Ovary (tissue), 9 donors: ENCODE measurements around the gene VAMP5. TPM values are rescaled to one million over a fixed set of nuclear protein-coding genes. Genes with fewer than 3 reads are reported as not detected.

Experiments used
- DNase-seq, 5 donors: peaks; one replicate each; pipeline ENCODE4 v3.0.0-alpha.2; 2019 to 2020
- H3K27ac ChIP-seq, 2 donors: fragments of 200-600 bp; one replicate each; pipeline versions ENCODE4 v1.5.1 to v1.8.0; 2019 to 2022
- H3K27me3 ChIP-seq: fragments of 200-600 bp; one replicate; pipeline ENCODE4 v1.8.0; 2022
- H3K36me3 ChIP-seq: fragments of 200-600 bp; sonication (generic); one replicate; pipeline ENCODE4 v1.5.1; 2019
- H3K4me1 ChIP-seq: one replicate; pipeline ENCODE4 v1.8.1; 2013; ENCODE audit warnings: mild to moderate bottlenecking, moderate library complexity; ENCODE audit not compliant: insufficient read depth
- H3K4me3 ChIP-seq: fragments of 200-600 bp; sonication (generic); one replicate; pipeline ENCODE4 v1.5.1; 2017
- H3K9me3 ChIP-seq, 2 donors: fragments of 200-600 bp in 1 of 2; sonication (generic) in 1 of 2; one replicate each; pipeline versions ENCODE4 v1.5.1 to v1.8.1; 2013 to 2019; ENCODE audit warnings: mild to moderate bottlenecking in 1 of 2, moderate library complexity in 1 of 2
- EP300 ChIP-seq: sonication (generic); formaldehyde crosslinking; IDR thresholded peaks from one replicate; pipeline ENCODE4 v1.6.1; 2017; ENCODE audit warnings: antibody characterized with exemption
- POLR2A ChIP-seq: fragments of 450-650 bp; IDR thresholded peaks from one replicate; pipeline ENCODE4 v1.6.1; 2017; ENCODE audit warnings: antibody characterized with exemption, mild to moderate bottlenecking, moderate library complexity
- WGBS, 3 donors: extraction: QIAGEN DNeasy Blood & Tissue Kit in 1 of 3; methylation state at CpG; one replicate each; pipeline versions ENCODE4 v1.1.5 to v1.1.7; 2013 to 2017; 5-methylcytosine and 5-hydroxymethylcytosine counted together
- intact Hi-C, 4 donors: fragments of 100-400 bp; cut with DNase I; formaldehyde crosslinking; loops; one replicate each; pipeline versions ENCODE4 v1.11.0 to v1.15.1; 2022 to 2023
- polyA plus RNA-seq, 2 donors: library from polyadenylated mRNA; stranded (reverse); fragments of 200-250 nt in 1 of 2; fragments of 350-450 nt in 1 of 2; fragmentation: Illumina TruSeq in 1 of 2; extraction: RNeasy Lipid Tissue Mini Kit (QIAGEN cat#74804) in 1 of 2; gene quantifications; one replicate each; pipeline ENCODE4 v1.2.3, GENCODE V29; 2013 to 2014
- total RNA-seq, 7 donors: library from RNA; depleted of rRNA in 2 of 7; stranded (reverse); fragments of >200 nt in 2 of 7; fragmentation: NEBNext Ultra II Directional in 3 of 7; extraction: Animal tissue kit (Norgen Biotek cat#: 25700) in 3 of 7; gene quantifications; one replicate each; pipeline versions ENCODE4 v1.1.0 to v1.2.4, GENCODE V29; 2016 to 2023
- TF ChIP-seq, protein P1 (sequence below), 3 donors: fragments of 450-650 bp in 2 of 3; fragments of 200-600 bp in 1 of 3; IDR thresholded peaks; one replicate each; pipeline versions ENCODE4 v1.5.1 to v1.8.0; 2016 to 2022; ENCODE audit warnings: antibody characterized with exemption in 3 of 3, mild to moderate bottlenecking in 1 of 3
- donor health status: DM: no; HTN: no; CAD: no; lungs with moderate emphysema.
- donor health status: DM: no; HTN: no; CAD: no.
- donor health status: Bipolar disorder and iron deficiency.
- donor health status: DM: yes; HTN: yes; CAD: no.
- donor health status: DM: no; HTN: no; CAD: no.
- donor health status: DM: yes; HTN: yes; CAD: no.

VAMP5 gene
- total and polyA plus RNA-seq, 9 donors = 25.6 to 99.5 (median 48.5) TPM

DNA sequence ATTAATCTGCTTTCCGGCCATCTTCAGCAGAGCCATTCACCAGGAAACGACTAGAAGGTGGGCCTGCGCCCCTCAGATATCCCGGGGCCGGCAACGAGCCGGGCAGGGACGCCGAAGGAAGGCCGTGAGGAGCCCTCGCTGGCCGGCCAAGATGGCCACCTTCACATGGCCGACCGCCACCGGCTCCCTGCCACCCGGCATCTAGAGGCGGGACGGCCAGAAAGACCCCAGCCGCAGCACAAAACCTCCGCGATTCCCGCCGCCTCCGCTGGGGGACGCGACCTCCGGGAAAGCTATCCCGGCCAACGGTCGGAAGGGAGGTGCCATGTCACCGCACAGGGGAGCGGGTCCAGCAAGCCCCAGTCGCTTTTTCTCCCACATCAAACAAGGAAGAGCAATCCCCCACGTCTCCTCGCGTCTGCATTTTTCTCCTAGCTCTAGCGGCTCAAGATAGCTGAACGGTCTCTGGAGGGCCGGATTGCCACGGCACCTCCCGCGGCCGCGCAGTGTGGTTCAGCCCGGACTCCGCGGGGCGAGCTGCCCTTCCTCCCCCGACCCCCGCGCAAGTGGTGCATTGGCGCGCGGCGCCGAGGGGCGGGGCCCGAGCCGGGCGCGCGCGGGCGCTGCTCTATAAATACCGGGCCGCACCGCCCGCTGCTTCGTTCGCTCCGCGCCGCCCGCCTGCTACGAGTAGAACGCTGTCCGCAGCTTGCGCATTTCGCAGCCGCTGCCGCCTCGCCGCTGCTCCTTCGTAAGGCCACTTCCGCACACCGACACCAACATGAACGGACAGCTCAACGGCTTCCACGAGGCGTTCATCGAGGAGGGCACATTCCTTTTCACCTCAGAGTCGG is 45.5 kb upstream of the VAMP5 start, which contains the start of gene MAT2A:
TSS of gene MAT2A (plus strand) at position 662 of the 854 bp plus-strand sequence. CDS start at position 782, 120 bp downstream.
- Histone ChIP-seq H3K36me3 (no peaks in the 10 kb centered on the region), H3K27ac (peak within 1 kb of the TSS; percentile 97 to 98), H3K9me3 (no peaks in the 10 kb centered on the region), H3K4me3 (peak within 1 kb of the TSS; percentile 68), H3K4me1 (peaks cover 4% of the 10 kb centered on the region), H3K27me3 (no peaks in the 10 kb centered on the region)
- WGBS, 3 donors = 0% methylated on average over 68 to 92 of the region's 92 CpGs
- intact Hi-C loops = loop anchor here in 2 of 4 donors (2.0 to 5.0 kb wide), 2 partner anchors 101 to 118 kb away; no protein-coding TSS in a partner anchor
- TF ChIP-seq, protein P1, sequence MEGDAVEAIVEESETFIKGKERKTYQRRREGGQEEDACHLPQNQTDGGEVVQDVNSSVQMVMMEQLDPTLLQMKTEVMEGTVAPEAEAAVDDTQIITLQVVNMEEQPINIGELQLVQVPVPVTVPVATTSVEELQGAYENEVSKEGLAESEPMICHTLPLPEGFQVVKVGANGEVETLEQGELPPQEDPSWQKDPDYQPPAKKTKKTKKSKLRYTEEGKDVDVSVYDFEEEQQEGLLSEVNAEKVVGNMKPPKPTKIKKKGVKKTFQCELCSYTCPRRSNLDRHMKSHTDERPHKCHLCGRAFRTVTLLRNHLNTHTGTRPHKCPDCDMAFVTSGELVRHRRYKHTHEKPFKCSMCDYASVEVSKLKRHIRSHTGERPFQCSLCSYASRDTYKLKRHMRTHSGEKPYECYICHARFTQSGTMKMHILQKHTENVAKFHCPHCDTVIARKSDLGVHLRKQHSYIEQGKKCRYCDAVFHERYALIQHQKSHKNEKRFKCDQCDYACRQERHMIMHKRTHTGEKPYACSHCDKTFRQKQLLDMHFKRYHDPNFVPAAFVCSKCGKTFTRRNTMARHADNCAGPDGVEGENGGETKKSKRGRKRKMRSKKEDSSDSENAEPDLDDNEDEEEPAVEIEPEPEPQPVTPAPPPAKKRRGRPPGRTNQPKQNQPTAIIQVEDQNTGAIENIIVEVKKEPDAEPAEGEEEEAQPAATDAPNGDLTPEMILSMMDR (IDR thresholded peaks at IDR 0.05) = peak; percentile 55 to 92 (median 91)
- TF ChIP-seq EP300 = no peak
- peak; percentile 99 for TF ChIP-seq POLR2A
- peak; percentile 96 to 98 (median 97) for DNase-seq

DNA sequence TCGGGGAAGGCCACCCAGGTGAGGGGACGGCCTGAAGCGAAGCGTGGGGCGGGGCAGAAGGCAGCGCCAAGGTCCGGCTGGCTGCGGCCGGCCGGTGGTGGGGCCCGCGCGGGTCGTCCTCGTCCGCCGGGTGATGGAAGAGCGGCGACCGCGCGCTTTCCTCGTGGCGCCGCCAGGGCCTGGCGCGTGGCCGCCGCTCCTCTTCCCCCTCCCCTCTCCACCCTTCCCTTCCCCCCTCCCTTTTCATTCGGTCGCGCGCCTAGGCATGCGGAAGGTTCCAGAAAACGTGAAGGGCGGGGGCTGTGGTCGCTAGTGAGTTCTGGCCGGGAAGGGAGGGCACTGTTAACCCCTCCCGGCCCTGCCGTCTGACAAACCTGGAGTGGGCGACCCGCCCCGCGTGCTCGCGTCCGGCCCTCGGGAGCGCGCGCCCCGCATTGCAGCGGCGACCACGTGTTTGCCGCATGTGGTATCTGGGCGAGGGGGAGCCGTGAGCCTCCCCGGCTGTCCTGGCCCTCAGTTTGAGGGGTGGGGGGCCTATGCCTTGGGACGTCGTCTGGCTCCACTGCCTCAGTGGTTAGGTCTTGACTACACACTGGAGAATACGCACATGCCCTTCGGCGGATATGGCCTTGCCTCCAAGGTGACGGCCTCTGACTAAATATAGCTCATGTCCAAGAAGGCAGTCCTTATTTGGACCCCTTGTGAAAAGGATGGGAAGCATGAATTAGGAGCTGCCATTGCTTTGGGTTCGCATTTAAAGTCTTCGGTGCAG is 44.7 kb upstream of the VAMP5 start:
- TF ChIP-seq, protein P1 (IDR thresholded peaks at IDR 0.05) = no peak
- TF ChIP-seq EP300 = no peak
- peak overlapping the region; percentile 97 to 98 for H3K27ac ChIP-seq
- H3K4me3 ChIP-seq = peak overlapping the region; percentile 68
- H3K36me3 ChIP-seq = no peaks in the 10 kb centered on the region
- H3K27me3 ChIP-seq = no peaks in the 10 kb centered on the region
- H3K9me3 ChIP-seq = no peaks in the 10 kb centered on the region
- intact Hi-C loops = loop anchor here in 2 of 4 donors (2.0 to 5.0 kb wide), 2 partner anchors 102 to 119 kb away; no protein-coding TSS in a partner anchor
- DNase-seq = peak; percentile 75 to 85 (median 81)
- H3K4me1 ChIP-seq = peaks cover 4% of the 10 kb centered on the region
- 0 to 1% (median 0%) methylated on average over 56 to 67 of the region's 67 CpGs for WGBS, 3 donors

DNA sequence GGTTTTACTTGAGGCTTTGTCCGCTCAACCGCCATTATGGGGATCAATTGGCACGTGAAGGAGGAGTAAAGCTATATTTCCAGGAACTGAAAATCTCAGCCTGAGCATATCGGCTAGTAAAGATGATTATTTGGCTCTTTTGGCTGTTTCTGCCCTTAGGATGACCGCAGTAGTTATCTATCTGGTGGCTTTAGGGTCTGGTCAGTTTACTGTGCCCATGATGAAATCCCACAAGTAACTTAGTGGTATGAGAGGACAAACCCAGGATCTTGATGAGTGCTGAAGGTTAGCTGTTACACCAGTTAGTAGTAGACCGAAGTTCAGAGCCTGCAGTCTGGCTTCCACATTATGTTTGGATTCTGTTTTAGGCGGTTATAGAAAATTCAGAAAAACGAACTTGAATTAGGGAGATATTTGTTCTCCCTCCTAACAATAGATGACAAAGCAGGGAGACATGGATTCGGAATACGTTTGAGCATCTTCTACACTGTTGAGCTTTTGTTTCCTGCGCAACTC is 44.0 kb upstream of the VAMP5 start:
- H3K4me1 ChIP-seq = peaks cover 4% of the 10 kb centered on the region
- H3K27me3 ChIP-seq = no peaks in the 10 kb centered on the region
- H3K36me3 ChIP-seq = no peaks in the 10 kb centered on the region
- H3K27ac ChIP-seq = peak overlapping the region; percentile 97 to 98
- intact Hi-C loops = no loop called here
- TF ChIP-seq EP300 (no peak), POLR2A (no peak)
- TF ChIP-seq, protein P1 (IDR thresholded peaks at IDR 0.05) = no peak
- peak overlapping the region; percentile 68 for H3K4me3 ChIP-seq
- no peaks in the 10 kb centered on the region for H3K9me3 ChIP-seq
- no peak for DNase-seq
- WGBS, 3 donors = 4 to 6% (median 6%) methylated on average over 11 of the region's 11 CpGs

DNA sequence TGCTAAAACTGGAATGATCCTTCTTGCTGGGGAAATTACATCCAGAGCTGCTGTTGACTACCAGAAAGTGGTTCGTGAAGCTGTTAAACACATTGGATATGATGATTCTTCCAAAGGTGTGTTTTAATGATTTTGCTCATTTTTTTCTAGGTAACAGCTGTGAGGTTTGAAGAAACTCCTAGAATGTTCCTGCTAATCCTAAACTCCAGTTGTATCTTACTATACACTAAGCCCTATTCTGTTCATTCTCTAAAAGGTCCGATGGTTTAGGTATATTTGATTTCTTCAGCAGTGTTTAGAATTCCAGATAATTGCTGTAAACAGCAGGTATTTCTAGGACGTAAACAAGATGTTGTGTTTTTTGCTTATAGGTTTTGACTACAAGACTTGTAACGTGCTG is 43.0 kb upstream of the VAMP5 start:
- Histone ChIP-seq H3K36me3 (no peaks in the 10 kb centered on the region), H3K4me1 (peaks cover 4% of the 10 kb centered on the region), H3K4me3 (peak overlapping the region; percentile 68), H3K27me3 (no peaks in the 10 kb centered on the region), H3K9me3 (no peaks in the 10 kb centered on the region), H3K27ac (no peak overlapping the region)
- 29 to 36% (median 32%) methylated on average over 4 of the region's 4 CpGs for whole genome bisulfite sequencing, 3 donors
- intact Hi-C loops = no loop called here
- no peak for DNase-seq
- TF ChIP-seq POLR2A = no peak
- no peak for TF ChIP-seq EP300
- TF ChIP-seq, protein P1 (IDR thresholded peaks at IDR 0.05) = no peak
